Cerebellar nuclear complex (tissue), 1 donor: Measurements from ENCODE around the gene FAM120B.

Source experiments
- DNase-seq, 2 experiments: peaks; one replicate each; lab custom pipeline; 2025; lab: John Stamatoyannopoulos, UW

The FAM120B gene

DNA sequence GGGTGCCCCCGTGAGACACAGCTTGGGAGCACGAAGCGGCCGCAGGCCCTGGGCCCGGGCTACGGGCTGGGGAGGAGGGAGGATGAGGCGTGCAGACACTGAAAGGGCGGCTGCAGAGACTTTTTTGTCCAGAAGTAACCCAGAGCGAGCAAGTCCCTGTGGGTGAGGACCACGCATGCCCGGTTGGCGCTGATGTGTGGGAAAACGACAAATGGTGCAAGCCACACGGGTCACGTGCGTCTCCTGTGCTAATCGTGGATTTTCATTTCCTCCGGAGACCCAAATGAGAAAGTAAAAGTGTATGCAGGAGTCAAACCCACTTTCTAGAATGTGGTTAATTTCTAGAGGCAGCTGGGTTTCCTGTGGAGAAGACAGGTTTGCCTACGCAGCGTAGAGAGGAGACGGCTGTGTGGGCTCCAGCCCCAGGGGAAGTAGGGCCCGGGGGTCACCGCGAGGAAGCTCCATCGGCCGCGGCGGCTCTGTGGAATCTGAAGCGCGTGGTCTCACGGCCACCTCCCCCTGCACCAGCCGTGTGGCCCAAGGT is 34.7 kb upstream of the FAM120B start:
- DNase-seq, result no peak

DNA sequence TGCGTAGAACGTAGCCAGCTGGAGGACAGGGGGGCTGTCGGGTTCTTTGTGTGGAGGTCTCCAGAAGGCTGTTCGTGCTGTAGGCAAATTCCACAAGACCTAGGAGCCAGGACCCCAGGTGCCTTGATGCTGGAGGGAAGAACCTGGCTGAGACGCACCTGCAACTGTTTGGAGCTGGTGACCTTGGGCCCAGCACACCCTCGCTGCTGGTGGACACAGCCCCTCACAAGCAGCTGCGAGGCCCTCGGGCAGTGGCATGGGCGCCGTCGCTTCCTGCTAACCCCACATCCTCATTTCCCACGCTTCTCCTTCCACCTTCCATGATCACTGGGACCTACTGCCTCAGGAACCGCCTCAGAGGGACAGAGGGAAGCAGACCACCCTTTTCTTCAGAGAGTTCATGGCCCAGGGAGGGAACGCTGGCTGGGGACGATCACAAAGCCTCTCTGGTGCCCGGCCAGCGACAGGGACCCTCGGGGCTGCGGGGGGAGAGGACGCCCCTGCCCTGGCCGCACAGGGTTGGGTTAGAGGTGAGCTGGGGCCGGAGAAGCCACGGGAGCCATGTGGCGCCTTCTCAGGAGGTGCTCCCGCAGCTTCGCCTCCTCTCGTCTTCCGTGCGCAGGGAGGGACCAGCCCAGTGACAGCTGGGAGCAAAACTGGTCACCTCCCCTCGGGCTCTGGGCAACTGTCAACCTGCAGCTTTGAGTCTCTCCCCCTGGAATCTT is 34.1 kb upstream of the FAM120B start:
- DNase-seq, result no peak

DNA sequence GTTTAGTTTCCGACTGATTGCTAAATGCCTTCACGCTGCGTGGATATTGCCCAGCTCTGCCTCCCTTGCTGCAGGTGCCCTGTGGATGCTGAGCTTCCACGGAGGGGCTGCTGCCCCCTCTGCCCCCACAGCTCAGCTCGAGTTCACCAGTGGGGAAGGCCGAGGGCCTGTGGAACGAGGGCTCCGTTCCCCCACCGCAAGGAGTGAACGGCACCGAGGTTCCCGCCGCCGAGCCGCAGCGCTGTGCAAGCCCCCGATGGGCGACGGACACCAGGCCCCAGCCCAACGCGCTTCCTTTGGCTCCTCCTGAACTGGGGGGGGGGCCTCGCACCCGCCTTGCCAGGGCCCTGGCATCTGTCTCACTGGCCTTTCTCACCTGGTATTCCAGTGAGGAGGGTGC is 33.4 kb upstream of the FAM120B start:
- DNase-seq, result no peak

DNA sequence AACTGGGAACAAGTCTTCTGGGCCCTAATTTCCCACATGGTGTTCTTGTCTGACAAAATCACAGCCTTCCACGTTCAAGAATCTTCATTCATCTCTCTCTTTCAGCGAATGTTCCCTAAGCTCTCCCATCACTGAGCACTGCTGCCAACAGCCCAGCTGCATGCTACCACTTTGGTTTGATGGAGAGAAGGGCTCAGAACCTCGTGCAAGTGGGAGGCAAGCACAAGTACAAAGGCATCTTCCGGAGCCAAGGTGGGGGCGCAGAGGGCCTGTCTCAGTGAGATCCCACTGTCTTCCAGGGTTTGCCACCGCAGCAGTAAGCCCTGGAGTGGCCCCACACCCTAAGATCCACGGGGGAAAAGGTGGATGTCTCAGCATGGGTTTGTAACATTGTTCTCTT is 32.9 kb upstream of the FAM120B start:
- no peak for DNase-seq

DNA sequence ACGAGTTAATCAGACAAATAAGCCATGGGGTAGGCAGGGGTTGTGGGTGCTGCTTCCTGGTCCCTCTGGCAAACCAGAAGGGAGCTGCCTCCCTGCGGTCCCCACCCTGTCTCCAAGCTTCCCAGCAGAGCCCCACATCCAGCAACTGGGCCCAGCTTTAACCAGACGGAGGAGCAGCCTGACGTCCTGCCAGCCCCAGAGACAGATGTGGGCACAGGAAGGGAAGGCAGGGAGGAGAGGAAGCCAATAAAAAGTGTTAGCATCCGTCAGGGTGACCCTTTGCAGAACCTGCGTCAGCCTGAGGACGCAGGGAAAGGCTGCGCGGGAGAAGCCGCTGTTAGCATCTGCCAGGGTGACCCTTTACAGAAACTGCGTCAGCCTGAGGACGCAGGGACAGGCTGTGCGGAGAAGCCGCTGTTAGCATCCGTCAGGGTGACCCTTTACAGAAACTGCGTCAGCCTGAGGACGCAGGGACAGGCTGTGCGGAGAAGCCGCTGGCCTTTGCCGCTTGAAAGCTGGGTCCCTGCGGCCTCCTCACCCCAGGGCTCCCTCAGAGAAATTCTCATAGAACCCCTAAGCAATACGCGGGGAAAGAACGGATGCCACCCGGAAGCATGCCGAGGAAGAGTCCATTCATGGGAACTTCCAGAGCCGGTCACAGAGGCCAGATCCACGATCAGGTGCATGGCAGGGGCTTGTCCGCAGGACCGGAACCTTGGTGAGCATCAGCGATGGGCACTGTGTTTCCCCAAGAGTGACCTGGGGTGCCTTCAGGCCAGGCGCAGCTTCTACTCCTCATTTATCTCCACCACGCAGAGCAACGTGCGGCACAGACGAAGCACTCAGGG is 31.6 kb upstream of the FAM120B start:
- no peak for DNase-seq

DNA sequence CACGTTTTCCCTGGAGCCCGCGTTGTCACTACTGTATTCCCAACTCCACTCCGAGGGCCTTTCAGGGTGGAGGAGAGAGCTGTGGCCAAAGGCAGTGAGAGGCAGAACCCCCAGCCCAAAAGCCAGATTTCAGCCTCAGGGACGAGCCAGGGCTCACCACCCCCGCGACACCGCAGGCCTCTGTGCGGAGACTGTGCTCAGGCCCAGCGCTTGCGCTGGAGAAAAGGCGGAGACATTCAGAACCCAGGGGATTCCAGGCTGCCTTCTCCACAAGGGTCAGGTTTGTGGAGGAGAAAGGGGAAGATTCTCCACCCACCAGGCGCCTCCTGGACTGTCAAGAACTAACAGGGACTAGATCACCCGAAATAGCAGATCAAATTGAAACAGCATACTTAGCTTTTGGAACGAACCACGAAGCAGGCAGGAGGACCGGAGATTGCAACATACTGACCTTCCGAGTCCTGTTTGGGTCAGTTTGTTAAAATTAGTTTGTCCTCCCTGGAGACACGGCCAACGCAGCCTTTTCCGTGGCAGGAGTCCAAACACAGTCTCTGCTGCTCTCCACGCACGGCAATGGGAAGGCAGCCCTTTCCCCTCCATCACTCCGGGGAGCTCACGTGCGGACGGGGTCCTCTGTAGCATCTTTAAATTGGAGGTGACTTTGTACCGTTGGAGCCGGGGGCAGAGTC is 30.0 kb upstream of the FAM120B start:
- no peak for DNase-seq

DNA sequence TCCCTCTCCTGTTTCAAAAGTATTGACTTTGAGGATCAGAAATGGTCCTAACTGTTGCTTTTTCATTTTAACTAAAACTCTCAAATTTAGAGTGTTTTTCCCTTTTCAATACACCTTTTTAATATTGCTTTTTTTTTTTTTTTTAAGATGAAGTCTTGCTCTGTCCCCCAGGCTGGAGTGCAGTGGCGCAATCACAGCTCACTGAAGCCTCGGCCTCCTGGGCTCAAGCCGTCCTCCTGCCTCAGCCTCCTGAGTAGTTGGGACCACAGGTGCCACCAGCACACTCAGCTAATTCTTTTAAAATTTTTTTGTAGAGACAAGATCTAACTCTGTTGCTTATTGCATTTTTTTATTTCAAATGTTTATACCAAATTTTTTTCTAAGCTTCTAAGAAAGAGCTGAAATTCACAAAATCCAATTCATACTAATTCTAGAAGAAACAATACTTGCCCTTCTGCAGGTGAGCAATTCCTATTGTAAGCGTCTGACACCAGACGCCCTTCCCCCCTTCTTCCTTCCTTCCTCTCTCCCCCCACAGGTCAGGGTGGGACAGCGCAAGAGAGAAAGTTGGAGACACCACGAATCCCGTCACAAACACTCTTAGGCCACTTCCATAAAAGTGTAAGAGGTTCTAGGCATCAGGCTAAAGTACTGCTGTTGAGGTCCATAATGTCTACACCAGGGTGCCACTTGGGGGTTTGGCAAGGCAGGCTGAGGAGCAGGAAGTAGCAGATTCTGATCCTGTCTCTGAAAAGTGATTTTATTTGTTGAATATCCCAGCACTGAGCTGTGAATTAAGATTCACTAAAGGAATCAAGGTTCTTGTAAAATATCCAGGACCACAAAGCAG is 28.4 kb upstream of the FAM120B start:
- no peak for DNase-seq

DNA sequence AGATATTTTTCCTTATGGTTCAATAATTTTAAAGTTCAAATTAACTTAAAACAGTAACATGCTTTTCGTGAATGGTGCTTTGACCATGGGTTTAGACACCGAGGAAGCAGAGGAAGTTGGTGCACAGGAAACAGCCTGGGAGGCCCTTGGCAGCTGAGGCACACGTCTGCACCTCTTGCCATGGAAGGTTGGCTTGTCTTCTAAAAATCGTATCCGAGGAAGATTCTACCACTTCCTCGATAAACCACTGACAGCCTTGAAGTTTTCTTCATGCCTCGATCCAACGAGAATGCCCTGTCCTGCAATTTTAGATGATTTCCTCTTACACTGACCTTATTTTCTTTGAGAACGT is 27.8 kb upstream of the FAM120B start:
- no peak for DNase-seq

DNA sequence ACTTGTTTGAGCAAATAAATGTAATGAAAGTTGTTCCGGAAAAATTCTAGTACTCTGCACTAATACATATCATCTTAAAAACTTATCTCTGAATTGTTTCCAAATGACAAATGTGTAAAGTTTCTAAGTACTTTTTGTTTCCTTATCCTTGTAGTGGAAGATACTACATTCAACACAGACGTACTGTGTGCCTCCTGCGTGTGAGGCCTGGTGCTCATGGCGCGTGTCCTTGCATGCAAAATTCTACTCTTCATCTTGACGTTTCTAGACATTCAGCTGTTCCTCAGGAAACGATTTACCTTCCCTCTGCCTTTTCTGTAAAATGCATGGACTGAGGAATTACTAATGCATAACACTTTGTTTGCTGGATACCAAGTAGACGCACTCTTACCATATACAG is 27.1 kb upstream of the FAM120B start:
- no peak for DNase-seq

DNA sequence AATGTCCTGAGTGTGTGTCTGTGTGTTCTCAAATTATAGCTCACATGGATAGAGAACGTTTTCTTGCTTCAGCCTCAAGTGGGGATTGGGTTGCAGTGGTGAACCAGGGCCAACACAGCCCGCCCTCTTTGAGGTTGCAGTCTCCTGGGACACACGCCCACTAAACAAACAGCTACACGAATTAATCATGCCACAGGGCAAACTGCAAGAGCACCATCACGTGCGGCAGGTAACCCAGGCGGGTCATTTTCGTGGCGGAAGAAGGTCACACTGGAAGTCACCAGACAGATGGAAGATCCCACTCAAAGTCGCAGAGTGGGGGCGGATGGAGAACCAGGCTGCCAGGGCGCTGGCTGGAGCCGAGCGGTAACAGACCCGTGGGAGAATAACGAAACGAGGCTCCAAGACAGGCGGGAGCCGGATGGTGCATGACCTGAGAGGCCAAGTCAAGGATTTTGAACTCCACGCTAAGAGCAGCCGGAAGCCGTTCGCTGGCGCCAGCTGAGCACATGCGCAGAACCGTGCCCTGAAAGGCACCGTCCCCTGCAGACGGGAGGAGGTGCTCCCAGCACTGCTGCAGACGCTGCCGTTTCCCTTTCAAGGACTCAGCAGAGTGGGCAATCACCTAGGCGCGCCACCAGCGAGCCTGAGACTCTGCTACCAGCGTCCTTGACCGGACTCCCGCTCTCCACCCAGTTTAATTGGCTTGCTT is 26.4 kb upstream of the FAM120B start:
- no peak for DNase-seq

DNA sequence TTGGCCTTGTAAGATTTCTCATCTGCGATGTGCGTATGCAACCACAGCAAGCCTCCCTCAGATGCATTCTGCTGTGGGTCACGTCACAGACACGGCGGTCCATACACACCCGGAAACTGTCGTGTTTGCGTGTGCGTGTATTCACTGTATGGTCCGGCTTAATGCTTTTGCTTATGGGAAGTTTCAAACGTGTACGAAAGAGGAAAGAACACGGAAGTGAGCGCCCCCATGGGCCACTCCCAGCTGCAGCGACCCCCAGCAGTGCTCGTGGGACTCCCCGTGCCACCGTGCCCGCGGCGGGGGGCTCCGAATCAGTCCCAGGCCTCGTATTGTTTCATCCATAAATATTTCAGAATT is 25.9 kb upstream of the FAM120B start:
- DNase-seq, result no peak

DNA sequence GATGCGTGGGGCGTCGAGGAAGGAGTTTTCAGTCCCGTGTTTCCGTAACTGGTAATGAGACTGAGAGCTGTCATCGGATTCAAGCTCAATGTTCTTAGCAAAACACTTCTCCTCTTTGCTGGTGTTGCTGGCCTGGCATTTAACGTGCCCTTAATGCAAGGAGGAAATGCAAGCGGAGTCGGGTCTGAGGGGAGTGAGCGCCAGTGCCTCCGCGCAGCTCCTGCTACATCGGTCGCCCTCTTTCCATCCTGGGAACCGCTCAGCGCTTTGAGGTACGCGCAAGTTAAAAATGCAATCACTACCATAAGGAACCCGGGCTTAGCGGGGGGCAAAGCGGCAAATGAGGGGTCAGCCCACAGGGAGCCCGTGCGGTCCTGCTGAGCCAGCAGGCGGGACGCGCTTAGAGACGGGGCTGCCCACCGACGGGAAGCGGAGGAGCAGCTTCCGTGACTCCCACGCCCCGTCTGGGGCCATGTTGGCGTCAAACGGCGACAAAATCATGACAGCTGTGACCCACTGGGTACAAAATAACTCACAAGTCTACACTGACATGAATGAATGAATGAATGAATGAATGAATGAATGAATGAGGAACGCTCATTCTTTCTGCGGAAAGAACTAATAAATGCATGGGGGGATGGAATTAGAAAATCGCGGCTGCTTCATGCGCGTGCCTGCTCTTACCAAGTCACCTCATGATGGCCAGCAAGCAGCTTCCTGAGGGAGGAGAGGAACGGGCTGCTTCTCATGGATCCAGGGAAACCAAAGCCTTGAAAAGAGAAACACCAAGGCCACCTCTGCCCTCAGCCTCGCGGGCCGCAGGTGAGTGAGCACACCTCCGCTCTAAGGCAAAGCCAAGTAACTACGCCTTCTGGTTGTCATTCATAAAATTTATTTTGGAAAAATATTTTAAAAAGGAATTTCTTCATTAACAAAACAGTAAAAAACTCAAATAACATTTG is 24.9 kb upstream of the FAM120B start:
- no peak for DNase-seq

DNA sequence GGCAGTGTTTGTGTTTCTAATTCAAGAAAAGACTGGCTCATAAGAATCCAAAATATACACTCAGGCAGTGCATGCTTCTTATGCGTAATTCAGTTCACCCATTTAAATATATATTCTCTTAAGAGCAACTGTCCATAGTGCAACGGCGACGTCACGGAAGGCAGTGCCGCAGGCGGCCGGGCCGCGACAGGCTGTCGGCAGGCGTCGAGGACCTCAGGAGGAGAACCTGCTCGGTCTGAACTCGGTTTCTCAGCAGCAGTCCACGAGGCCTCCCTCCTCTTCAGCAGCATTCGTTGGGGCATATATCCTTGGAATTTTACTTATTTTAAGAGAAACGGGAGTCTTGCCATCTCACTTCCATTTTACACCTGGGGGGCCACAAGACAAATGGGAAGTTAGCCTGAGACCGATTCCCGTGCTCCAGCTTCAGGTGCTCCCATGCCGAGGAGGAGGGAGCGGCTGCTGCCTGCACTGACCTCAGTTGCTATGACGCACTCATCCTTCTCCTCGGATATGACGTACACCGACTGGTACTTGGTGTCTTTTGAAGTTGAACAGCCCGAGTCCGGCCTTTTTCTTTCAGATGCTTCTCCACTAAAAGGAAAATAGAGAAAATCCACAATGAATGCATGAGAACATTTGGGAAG is 23.9 kb upstream of the FAM120B start:
- DNase-seq, result no peak

DNA sequence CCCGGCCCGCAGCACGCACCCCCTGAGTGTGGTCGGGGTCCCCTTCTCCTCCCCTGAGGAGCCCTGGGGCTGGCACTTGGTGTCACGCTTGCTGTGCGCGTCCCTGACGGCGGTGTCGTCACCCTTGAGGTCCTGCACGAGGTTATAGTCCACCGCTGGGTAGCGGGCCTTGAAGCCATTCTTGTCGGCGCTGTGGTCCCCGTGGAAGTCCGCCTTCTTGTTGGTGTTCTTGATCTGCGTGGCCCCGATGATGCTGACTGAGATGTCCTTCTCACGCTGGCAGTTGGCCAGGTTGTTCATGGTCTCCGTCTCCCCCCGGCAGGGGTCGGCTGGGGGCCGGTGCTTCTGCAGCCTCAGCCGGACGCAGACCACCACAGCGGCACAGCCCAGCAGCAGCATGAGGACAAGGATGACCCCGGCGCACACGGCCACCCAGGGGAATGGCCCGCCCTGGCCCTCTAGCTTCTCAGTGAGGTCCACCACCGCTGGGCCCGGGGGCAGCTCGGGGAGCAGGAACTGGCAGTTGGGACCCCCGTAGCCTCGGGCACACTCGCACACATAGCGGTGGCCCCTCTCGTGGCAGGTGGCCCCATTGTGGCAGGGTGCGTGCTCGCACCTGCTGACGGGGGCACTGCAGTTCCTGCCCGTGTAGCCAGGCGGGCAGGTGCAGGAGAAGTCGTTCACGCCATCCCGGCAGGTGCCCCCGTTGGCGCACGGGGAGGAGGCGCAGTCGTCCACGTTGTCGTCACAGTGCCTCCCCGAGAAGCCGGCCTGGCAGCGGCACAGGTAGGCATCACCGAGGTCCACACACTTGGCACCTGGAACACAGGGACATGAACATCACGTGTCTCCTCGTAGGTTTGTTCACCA is 23.1 kb upstream of the FAM120B start:
- no peak for DNase-seq

DNA sequence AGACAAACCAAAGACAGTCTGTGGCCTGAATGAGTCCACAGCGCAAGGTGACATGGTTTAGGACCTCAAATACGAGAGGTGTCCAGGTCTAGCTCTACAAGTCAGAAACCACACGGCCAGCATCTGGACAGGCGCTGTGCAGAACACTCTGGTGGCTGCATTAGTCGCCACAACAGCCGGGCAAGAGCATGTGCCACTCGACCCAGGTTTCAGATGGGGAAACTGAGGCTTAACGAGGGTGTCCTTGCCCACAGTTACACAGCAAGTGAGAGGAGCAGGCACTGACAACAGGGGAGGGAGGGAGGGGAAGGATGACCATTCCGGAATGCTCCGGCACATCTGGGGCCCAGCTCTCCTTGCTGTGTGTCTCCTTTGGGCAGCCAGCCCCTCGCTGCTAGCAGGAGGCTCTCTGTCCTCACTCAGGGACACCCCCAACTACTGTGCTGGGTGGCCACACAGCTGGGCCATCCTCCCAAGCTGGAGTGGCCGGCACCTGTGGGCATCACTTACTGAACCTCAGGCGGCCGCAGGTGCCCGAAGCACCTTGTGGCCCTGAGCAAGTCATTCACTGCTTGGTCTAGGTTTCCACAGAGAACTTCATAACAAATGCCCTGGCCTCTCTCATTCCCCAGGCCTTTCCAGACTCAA is 22.3 kb upstream of the FAM120B start:
- DNase-seq, result no peak

DNA sequence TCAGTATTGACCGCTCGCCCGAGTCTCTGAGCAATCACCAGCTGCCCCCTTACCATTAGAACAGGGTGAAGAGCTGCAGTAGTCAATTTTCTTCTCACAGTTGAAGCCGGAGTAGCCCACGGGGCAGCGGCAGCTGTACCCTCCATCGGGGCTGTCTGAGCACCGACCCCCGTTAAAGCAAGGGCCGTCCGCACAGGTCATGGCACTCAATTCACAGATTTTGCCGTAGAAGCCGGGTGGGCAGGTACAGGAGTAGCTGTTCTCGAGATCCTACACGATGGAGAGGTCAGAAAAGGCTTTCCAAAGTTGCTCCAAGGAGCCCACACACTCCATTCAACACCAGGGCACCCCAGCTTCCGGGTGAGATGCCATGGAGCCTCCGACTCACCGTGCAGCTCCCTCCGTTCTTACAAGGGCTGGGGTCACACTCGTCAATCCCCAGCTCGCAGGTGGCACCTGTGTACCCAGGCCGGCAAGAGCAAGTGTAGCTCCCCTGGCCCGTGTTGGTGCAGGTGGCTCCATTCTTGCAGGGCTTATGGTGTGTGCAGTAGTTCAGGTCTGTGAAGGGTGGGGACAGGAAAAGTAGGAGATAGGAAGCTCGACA is 21.6 kb upstream of the FAM120B start:
- no peak for DNase-seq

DNA sequence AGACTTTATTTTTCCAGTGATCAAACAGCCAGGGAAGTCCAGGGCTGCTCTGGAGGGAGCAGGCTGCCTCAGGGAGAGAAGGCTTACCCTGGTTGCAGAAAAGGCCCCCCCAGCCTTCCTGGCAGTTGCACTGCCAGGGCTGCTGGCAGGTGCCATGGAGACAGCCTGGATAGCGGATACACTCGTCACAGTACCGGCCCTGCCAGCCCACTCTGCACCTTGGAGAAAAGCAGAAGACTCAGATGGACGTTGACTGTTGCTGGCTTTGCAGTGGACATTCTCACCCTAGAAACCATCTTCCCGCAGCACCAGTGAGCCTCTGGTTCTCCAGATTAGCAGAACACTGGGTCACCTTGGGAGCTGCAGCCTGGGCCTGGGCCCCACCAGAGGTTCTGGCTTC is 21.1 kb upstream of the FAM120B start:
- DNase-seq, result no peak
